ENCODE measurements around the gene PSTPIP1. TPM values are rescaled to one million over a fixed set of nuclear protein-coding genes. Genes with fewer than 3 reads are reported as not detected.

The PSTPIP1 gene
- total and polyA plus RNA-seq, 2 of the 8 experiments (the other 6 are each of a cell fraction or from before 2014, with no cell fraction given), result 1.6 to 1.8 TPM

GRCh38 chr15:77033729-77034671 is 39.1 kb downstream of the PSTPIP1 start (continued):
- TF ChIP-seq CHD7 (IDR thresholded peaks at IDR 0.05; ENCODE audit: insufficient replicate concordance, low read length), result no peak
- no peak for TF ChIP-seq SIN3A (conservative IDR thresholded peaks at IDR 0.05 in 1 of 2, IDR thresholded peaks at IDR 0.05 in 1 of 2; ENCODE audit: low read depth in 1 of 2, low read length in 2 of 2)
- no peak for TF ChIP-seq POLR2AphosphoS5 (IDR thresholded peaks at IDR 0.05; ENCODE audit: low read depth, low read length)
